GM12875 (cell line): Measurements from ENCODE around the gene SPTSSB.

Experiments
- H3K4me3 ChIP-seq: one replicate; pipeline ENCODE4 v1.5.1; 2011; ENCODE audit warnings: low read depth, low read length, control low read depth
- CTCF ChIP-seq: IDR thresholded peaks from 2 replicates; pipeline ENCODE4 v1.5.1; 2011; ENCODE audit warnings: low read depth, mild to moderate bottlenecking, control low read depth, inconsistent platforms, low read length, moderate library complexity, borderline replicate concordance; ENCODE audit not compliant: insufficient read depth

The SPTSSB gene

GRCh38 chr3:161369531-161369930 is 1.8 kb downstream of the SPTSSB start:
- TF ChIP-seq CTCF, result no peak
- H3K4me3 ChIP-seq, result no peak overlapping the region

DNA sequence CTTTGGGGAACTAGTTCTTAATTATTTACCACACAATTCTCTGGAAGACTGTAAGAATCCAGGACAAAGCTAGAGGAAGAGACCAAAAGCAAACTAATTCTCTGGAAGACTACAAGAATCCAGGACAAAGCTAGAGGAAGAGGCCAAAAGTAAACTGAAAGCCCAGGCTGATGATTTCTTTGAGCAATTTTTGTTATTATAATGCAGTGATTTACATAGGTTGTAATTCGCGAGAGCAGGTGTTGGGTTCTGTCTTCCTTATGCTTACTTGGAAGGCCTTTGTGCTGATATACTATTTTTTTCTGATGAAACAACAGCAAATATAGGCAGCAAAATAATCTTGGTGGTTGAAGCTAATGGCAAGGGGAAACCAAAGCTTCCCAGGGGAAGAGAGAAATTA is 5.2 kb downstream of the SPTSSB start:
- no peak for TF ChIP-seq CTCF
- no peak overlapping the region for H3K4me3 ChIP-seq

GRCh38 chr3:161358488-161358887 is 12.8 kb downstream of the SPTSSB start:
- H3K4me3 ChIP-seq, result no peak overlapping the region
- TF ChIP-seq CTCF, result no peak

- no peak for TF ChIP-seq CTCF
- H3K4me3 ChIP-seq, result no peak overlapping the region
Measured at GRCh38 chr3:161356287-161356686, 15.0 kb downstream of the SPTSSB start.

DNA sequence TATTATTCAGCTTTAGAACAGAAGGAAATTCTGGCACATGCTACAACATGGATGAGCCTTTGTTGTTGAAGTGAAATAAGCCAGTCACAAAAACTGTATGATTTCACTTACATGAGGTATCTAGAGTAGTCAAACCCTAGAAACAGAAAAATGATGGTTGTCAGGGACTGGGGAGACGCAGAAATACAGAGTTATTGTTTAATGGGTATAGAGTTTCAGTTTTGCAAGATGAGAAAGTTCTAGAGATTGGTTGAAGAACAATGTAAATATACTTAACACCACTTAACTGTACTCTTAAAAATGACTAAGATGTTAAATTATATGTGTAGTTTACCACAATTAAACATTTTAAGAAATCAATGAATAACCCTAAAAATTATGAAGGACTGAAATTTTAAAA is 15.8 kb downstream of the SPTSSB start:
- H3K4me3 ChIP-seq, result no peak overlapping the region
- TF ChIP-seq CTCF, result no peak

- no peak overlapping the region for H3K4me3 ChIP-seq
- no peak for TF ChIP-seq CTCF
Measured at GRCh38 chr3:161354554-161354953, 16.8 kb downstream of the SPTSSB start.

DNA sequence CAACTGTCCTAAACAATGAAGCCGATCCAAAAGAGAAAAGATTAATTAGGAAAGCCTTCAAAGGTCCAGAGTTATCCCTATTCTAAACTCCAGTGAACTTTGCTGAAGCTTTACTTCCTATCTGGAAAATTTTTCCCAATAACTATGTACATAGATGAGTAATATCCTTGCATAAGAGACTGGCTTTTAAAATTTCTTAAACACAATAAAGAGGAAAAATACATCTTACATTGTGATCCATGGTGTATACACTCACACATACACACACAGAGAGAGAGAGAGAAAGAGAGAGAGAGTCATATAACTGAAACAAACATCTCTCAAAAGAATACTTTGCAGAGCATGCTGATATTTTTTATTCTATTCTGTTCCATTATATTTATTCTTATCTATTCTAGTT is 20.0 kb downstream of the SPTSSB start:
- no peak overlapping the region for H3K4me3 ChIP-seq
- no peak for TF ChIP-seq CTCF
